GM04504 (cell line): ENCODE results near the gene NANOGP8.
"Not testable (repeated sequence)": the region's sequence is repeated elsewhere in the genome, so short reads cannot be mapped to it uniquely, and the experiment has no call there.

ENCODE experiments used
- DNase-seq: peaks from one replicate; pipeline ENCODE4 v3.0.0-alpha.2; 2012; ENCODE audit warnings: low read depth

Gene NANOGP8, protein sequence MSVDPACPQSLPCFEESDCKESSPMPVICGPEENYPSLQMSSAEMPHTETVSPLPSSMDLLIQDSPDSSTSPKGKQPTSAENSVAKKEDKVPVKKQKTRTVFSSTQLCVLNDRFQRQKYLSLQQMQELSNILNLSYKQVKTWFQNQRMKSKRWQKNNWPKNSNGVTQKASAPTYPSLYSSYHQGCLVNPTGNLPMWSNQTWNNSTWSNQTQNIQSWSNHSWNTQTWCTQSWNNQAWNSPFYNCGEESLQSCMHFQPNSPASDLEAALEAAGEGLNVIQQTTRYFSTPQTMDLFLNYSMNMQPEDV

DNA sequence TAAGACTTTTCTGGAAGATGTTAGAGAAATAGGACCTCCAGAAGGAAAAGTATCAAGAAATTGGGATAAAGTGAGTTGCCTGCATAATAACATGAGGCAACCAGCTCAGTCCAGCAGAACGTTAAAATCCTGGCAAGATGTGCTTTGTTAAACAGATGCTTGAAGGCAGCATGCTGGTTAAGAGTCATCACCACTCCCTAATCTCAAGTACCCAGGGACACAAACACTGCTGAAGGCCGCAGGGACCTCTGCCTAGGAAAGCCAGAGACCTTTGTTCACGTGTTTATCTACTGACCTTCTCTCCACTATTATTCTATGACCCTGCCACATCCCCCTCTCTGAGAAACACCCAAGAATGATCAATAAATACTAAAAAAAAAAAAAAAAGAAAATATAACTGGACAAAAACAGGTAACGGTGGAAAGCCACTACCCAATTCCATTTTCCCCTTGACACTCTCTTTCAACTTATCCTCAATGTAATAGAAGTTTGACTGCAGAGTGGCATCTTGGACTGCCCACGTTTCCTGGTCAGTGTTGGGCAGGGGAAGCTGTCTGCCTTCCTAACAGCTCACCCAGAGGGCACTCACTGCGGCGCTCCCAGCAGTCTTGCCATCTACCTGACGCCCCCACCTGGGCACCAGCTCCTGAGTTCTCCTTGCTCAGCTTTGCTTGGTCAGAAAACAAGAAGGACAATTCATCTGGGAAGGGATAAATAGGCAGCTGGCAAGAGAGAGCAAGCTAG, at the start of gene NANOGP8:
Gene NANOGP8 (minus strand): TSS at position 120 of the 744 bp plus-strand sequence. CDS start 185 bp downstream, outside the sequence.
- not testable (repeated sequence) for DNase-seq

DNA sequence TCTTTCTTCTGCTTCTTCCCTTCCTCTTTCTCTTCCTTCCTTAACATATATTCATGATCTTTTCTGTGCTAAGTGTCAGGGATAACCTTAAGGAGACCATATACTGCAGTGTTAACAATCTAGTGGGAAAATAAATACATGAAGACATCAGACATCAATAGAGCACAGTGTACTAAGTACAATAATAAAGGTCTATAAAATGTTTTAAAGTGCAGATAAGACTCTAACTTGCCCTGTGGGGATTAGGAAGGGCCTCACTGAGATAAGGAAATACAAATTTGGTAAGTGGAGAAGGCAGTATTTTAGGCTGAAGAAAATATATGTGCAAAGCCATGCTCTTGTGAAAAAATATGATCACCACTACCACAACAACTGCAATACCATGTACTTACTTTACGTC, 49.2 kb upstream of the NANOGP8 start:
- DNase-seq: no peak

DNA sequence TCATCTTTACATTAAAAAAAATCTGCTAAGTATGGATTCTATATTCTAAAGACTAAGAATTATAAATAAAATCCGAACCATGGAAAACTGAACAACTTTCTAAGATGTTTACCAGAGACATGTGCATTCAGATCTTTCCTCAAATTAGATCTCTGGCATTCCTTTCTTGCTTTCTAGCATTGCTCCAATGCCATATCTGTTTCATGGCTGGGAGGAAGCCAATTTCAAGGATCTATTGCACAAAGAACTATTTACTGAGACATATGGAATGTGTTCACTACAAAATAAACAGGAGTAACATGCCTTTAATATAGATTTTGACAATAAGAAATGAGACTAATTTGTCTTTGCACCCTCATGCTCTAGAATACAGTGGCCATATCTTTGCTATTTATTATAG, 45.1 kb upstream of the NANOGP8 start:
- no peak for DNase-seq

DNA sequence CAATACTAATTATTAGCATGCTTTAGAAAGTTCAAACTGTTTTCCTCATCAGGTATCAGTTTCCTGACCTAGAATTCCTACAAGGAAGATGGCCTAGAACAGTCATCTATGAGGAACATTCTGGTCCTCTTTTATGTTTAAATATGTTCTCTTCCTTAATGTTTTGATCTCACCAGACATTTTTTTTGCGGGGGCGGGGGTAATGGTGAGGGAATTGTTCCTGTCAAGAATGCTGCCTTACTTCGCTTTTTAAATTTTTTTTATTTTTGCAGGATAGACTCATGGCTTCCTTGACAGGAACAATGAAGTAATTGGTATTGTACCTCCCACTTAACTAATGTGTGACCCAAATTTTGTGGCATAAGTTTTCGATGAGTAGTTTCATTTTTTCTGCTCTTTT, 44.3 kb upstream of the NANOGP8 start:
- DNase-seq: no peak

DNA sequence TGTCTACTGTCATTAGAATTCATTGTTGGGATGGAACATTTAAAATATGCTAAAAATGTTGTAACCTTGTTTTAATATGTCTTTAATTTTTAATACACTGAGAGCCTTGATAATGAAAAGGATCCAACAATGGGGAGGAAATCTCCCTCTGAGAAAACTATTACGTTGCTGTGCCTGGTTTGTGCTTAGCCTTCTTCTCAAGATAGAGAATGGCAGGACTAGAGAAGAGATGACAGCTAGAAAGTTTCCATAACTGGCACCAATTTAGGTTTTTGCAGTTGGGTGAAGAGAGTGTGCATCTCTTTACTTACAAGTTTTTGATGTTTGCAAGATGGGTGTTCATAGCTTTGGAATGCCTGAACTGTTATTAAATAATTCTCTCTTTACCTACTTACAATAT, 42.6 kb upstream of the NANOGP8 start:
- no peak for DNase-seq

DNA sequence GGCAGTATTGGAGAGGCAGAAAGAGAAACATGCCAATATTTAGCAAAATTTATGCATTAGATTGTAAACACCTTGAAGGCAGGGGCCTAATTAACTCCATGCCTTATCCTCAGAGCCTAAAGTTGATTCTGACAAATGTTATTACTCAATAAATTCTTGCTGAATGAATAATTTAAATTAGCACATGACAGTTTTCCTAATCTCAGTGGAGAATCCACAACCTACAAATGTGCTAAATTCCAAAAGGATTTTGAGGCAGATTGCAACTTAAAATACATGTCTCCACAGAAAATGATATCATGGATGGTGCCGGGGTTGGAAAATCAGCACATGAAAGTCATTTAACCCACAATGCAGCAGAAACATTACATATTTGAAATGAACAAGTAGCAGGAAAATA, 41.1 kb upstream of the NANOGP8 start:
- DNase-seq: no peak

DNA sequence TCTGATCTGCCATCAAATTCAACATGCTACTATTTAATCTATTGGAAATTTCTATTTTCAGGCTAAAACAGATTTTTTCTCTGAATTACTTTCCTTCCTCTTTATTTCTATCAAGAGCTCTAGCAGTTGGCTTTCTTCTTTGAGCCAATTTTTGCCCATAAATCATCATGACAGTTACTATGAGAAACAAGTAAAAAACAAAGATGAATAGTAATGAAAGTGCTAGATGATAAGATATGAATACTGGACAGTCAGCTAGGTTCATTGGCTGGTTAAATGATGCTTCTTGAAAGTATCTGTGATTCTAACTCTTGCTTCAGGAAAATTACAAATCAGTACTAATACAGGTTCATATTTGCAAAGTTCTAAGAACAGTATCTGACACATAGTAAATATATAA, 38.6 kb upstream of the NANOGP8 start:
- no peak for DNase-seq

DNA sequence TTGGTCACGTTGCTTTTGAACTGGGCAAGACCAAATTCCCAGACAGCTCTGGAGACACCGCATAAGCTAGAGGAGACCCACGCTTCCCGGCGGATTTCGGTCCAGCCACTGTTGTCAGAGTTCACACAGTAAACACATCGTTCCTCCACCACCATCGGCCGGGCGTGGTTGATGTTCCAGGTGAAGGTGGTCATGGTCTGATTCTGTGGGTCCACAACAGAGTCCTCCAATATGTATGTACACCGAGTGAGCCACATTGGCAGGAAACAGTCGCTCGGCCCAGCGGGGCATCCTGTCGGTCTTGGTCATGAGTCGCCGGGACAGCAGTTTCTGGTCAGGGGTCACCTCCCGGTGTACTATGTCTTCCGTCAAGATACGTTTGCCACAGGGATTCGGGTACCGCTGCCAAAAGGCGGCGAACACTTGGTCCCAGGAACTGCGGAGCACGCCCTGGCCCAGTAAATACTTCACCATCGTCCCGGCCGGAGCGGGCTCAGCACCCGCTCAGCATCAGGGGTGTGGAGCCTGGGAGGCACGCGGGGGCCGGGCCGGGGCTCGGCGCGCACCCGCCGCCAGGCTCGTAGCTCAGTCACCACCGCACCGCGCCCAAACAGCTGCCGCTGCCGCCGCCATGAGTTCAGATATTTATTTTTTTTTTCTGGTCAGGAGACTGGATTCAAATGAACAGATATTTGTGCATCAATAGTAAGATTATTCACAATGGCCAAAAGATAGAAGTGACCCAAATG, 36.7 kb upstream of the NANOGP8 start:
- DNase-seq: no peak

DNA sequence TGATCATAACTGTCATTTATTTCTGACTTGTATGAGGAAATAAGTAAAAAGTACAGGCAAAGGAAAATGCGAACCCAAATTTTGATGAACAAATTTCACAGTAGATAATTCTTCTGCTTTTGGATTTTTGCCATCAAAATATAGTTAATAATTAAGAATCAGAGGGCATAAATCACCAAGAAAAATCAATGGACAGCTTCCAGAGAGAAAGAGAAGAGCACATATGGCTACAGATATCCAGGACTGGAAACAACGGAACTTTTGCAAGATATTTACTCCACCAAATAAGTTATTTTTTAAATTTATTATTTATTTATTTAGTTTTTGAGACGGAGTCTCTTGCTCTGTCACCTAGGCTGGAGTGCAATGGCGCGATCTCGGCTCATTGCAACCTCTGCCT, 35.1 kb upstream of the NANOGP8 start:
- no peak for DNase-seq

DNA sequence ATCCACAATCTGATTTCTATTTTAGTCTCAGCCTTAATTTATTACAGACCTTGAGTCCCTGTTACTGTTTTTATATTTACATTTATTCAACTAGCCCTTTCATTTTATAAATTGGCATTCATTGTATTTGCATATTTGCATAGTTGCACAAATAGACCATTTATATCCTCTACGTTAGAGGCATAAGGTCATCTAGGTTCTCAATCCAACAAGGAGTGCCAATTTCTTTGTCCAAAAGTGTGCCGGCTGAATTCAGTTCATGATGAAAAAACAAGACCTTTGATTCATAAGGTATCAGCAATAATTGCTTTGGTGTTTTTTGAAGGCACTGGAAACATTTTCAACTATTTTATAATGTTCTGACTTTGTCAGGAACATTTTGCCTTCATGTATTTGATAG, 33.9 kb upstream of the NANOGP8 start:
- DNase-seq: no peak

DNA sequence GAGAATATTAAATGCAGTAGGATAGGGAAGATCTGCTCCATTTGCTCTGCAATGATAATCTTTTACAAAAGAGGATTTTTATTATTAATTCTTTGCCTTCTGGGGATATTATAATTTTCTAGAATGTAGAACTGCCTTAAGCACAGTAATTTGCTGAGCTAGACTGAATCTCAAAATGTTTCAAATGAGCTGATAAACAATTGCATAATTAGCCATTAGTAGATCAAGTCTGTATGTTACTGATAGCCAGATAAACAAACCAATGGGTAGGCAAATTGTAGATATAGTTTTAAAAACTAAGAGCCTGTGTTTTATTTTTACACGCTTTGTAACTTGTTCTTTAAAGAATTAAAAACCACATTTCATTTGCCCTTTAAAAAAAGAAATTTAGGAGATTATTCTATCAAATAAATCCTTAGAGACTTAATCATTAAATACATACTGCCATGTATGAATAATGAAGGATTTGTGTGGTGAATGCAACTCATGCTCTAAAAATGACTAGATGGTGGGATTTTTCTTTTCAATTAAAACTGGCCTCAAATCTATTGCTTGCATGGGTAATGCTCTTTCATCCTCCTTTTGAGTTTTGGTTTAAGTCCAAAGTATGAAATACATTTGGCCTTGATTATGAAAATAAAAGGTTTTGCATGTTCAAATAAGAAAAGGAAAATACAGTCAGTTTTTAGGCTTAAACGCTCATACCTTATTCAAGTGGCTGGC, 32.6 kb upstream of the NANOGP8 start:
- DNase-seq: no peak

DNA sequence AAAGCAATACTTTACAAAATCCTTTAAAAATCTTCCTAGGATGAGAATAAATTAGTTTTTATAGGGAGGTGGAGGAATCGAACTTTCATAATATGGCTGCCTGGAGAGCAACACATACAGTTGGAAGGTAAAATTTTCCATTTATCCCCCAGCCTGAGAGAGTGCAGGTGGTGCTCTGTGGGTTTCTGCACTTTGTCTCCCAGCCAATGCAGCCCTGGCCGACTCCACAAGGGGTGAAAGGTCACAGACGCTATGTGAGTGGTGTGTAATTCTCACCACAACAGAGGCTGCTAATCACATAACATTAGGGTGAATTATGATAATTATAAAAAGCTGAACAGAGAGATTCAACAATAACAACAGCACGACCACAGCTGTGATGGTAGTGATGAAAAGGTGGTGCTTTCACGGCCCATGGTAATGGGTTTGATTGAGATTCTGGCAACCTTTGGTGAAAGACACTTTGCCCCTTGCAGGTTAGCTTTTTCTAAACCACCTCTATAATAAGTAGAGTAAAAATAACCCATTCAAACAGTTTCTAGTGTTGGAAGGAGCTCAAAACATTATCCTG, 30.1 kb upstream of the NANOGP8 start:
- no peak for DNase-seq

DNA sequence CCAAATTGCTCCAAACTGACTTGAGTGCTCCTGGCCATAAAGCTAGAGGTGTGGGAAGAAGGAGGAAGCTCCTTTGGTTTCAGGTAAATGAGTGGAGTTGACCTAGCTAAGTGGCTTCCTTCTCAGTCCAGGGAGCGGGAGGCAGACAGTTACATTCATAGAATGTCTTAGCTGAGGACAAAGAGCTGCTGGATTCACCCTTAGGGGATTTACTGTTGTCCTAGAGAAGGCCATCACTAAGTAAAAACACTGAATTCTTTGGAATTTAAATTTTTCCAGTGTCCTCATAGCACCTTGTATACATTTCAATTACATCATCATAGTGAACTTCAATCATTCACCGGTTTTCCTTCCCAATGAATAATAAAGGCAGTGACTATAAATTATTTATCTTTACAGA, 27.3 kb upstream of the NANOGP8 start:
- no peak for DNase-seq

DNA sequence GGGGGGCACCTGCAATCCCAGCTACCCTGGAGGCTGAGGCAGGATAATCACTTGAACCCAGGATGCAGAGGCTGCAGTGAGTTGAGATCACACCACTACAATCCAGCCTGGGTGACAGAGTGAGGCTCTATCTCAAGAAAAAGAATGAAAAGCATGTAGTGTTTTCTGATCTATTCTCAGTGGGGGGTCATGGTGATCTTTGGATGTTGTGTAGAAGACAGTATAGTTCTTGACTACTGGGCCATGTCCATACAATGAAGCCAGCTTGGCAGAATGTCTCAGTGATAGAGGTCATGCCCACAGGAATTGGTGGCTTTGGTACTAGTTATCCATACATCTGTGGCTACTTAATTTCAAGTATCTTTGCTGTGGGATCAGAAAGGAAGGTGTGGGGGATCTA, 26.8 kb upstream of the NANOGP8 start:
- no peak for DNase-seq

DNA sequence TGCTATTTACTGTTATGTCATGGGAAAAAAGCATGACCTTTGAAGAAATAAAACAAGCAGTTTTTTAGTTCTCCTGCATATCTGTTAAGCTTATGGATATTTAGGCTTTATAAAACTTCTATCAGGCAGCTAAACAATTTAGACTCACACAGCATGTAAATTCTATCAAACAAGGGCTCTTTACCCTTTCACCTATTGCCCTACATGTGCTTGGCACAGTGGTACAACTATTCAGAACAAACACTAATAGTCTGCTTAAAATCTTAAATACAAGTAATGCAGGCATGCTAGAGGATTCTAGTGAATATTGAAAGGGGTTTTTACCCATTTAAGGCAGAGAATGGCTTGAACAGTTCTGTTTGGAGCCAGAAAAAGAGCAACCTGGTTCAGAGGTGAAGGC, 23.4 kb upstream of the NANOGP8 start:
- DNase-seq: no peak

DNA sequence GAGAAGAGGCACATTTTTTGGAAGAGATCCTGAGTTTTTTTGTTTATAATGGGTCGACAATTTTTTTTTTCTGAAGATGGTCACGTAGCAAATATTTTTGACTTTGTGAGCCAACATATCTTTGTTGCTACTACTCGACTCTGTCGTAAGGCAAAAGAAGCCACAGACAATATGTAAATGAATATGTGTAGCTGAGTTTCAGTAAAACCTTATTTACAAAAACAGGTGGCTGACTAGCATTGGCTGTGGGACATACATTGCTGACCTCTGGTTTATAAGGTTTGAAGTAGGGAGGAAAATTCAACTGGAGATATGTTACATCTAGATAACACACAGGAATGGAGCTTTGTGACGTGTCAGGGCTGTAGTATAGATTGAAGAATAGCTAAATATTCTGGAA, 22.5 kb upstream of the NANOGP8 start:
- DNase-seq: no peak

DNA sequence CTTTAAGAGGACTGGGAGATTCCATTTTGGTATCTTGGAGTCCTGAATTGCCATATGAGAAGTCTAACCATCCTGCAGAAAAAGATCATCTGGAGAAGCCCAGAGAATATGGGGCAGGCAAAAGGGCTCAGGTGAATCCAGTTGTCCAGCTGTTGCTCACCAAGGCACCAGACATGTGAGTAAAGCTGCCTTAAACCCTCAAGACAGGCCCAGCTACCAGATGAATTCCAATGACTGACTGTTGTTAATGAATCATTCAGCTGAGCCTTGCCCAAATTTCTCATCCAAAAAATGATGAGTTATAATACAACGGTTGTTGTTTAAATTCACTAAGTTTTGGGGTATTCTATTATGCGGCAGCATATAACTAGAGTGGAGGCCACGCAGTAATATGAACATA, 22.0 kb upstream of the NANOGP8 start:
- no peak for DNase-seq

DNA sequence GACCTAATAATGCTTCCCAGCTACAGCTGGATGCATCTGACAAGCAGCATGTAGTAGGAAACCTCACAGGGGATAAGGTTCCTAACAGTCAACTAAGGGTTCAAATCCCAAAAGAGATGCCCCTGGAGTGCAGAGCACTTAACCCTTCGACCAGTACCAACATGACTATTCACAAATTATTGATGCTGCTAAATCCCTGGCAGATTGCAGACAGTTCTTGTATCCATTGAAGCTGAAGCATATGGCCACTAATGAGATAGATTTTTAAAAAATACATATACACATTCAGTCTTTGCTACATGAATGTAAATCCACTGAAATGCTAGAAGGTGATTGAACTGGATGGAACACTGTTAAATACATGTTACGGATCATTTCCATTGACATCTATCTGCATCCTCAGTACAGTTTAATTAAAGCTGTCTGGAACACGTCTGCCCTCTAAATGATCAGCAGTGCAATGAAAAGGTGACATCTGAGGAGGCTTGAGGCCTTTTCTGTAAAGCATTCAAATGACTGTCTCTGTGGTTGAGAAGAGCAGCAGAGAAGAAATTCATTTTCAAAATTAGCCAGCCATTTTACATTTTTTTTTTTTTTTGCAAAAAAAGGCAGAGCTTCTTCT, 19.5 kb upstream of the NANOGP8 start:
- DNase-seq: no peak

DNA sequence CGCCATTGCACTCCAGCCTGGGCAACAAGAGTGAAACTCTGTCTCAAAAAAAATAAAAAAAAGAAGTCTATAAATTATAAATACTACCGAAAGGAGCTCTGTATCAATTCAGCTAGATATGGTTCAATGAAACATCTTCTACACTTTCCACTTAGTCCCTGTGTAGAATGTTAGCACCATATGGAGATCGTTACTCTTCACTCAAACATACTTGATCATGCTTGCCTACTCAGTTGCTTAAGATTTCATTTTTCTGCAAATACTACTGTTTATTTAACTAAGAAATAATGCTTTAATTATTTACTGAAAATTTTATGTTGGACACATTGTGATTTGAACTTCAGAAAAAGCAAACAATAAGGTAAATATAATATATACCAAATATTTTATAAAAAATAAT, 17.1 kb upstream of the NANOGP8 start:
- DNase-seq: no peak

DNA sequence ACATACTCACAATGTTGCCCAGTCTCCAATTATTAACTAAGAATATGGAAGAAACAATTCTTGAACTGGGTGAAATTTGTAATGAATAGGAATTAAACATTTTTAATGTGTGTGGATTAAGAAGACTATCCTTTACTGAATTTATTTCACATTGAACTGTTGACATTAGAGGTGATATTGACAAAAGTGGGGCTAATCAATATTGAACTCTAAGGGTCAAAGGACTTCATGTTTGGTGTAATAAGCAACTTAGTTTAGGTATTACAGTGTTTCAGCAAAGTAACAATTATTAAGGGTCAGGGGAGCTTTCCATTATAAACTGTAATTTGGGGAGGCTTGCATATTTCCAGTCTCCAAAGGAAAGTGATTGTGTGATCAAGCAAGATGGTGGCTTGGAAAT, 16.2 kb upstream of the NANOGP8 start:
- no peak for DNase-seq

DNA sequence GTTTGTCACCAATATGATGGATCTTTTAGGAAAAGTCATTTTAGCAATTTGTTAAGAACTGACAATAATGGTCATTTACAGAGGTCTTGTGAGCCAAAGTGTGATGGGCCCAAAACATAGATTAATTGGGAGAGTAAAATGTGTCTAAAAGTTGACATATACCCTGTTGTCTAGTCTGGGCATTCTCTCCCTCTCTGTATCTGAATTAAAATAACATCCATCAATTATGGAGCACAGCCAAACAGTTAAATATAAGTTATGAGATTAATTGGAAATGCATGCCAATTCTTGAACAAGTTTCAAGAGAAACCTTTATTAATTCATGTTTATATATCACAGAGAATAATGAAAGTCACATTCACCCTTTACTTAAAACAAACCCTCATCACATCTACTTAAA, 13.6 kb upstream of the NANOGP8 start:
- DNase-seq: no peak

DNA sequence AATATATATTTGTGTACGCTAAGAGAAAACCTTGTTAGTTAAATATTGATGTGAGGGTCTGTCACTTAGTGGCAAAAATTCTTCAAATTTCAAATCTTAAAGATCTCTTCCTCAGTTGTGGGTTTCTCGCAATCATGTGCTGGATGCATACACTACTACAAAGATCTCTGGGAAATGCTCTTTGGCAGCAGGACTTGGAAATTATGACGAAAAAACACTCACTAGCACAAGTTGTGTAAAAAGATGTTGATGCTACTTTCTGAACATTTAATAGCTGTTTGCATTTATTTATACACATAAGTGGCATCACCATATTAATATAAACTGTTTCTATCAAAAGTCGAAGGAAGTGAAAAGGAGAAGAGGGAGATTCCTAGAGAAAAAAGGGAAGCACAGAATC, 10.8 kb upstream of the NANOGP8 start:
- no peak for DNase-seq
